ENCODE measurements around the gene ACOT7. TPM values are rescaled to one million over a fixed set of nuclear protein-coding genes. Genes with fewer than 3 reads are reported as not detected.

The ACOT7 gene
- total RNA-seq, 1 donor from 2014 or later, result 38.8 TPM

DNA sequence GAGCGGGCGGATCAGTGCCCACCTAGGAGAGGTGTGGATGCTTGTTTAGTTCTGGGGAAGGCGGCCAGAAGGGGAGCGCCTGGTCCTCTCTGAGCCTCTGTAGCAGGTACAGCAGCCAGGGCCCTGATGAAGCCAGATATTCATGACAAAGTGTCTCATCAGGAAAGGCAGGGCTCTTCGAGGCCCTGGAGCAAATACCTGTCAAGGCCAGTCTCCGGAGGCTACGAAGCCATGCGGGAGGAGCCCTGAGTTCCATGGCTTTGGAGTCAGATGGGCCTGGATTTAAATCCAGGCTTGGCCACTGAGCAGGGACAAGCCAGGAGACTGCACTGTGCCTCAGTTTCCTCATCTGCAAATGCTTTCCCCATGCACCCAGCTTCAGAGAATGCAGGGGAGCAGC is 107.3 kb downstream of the ACOT7 start:
- no peak for TF ChIP-seq POLR2A (IDR thresholded peaks at IDR 0.05)
- no peak for TF ChIP-seq POLR2AphosphoS5 (IDR thresholded peaks at IDR 0.05; ENCODE audit: insufficient read depth in 1 of 2, low read depth in 1 of 2)
- TF ChIP-seq, protein P1, sequence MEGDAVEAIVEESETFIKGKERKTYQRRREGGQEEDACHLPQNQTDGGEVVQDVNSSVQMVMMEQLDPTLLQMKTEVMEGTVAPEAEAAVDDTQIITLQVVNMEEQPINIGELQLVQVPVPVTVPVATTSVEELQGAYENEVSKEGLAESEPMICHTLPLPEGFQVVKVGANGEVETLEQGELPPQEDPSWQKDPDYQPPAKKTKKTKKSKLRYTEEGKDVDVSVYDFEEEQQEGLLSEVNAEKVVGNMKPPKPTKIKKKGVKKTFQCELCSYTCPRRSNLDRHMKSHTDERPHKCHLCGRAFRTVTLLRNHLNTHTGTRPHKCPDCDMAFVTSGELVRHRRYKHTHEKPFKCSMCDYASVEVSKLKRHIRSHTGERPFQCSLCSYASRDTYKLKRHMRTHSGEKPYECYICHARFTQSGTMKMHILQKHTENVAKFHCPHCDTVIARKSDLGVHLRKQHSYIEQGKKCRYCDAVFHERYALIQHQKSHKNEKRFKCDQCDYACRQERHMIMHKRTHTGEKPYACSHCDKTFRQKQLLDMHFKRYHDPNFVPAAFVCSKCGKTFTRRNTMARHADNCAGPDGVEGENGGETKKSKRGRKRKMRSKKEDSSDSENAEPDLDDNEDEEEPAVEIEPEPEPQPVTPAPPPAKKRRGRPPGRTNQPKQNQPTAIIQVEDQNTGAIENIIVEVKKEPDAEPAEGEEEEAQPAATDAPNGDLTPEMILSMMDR (IDR thresholded peaks at IDR 0.05), result no peak
- no peaks in the 10 kb centered on the region for H3K9me3 ChIP-seq
- H3K27ac ChIP-seq, result no peak overlapping the region
- no peaks in the 10 kb centered on the region for H3K36me3 ChIP-seq
- intact Hi-C loops (cut with DNase I), result no loop called here
- no peak overlapping the region for H3K4me3 ChIP-seq
- DNase-seq (ENCODE audit: extremely low spot score in 2 of 2), result no peak
- peaks cover 19% of the 10 kb centered on the region for H3K4me1 ChIP-seq
- H3K27me3 ChIP-seq, result no peaks in the 10 kb centered on the region

DNA sequence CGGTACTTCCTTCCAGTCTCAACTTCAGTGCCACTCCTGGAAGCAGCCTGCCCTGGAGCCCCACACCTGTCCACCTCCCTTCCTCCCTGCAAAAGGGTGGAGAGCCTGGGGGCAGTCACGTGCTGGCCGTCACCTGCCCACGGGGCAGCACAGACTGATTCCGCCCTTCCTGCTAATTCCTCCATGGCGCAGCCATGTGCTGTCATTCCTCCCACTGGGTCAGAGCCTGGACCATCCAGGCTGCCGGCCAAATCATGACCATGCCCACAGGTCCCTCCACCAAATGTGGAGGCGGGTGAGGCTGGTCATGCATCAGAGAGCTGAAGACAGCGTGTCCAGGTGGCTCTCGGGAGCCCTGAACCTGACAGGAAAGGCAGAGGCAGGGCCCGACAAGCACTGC is 108.2 kb downstream of the ACOT7 start:
- H3K27ac ChIP-seq, result no peak overlapping the region
- H3K27me3 ChIP-seq, result no peaks in the 10 kb centered on the region
- H3K9me3 ChIP-seq, result no peaks in the 10 kb centered on the region
- intact Hi-C loops (cut with DNase I), result no loop called here
- no peak overlapping the region for H3K4me3 ChIP-seq
- peaks cover 19% of the 10 kb centered on the region for H3K4me1 ChIP-seq
- no peak for DNase-seq (ENCODE audit: extremely low spot score in 2 of 2)
- no peaks in the 10 kb centered on the region for H3K36me3 ChIP-seq
- TF ChIP-seq POLR2AphosphoS5 (IDR thresholded peaks at IDR 0.05; ENCODE audit: insufficient read depth in 1 of 2, low read depth in 1 of 2) (no peak), POLR2A (IDR thresholded peaks at IDR 0.05) (no peak)
- TF ChIP-seq, protein P1 (IDR thresholded peaks at IDR 0.05), result no peak

DNA sequence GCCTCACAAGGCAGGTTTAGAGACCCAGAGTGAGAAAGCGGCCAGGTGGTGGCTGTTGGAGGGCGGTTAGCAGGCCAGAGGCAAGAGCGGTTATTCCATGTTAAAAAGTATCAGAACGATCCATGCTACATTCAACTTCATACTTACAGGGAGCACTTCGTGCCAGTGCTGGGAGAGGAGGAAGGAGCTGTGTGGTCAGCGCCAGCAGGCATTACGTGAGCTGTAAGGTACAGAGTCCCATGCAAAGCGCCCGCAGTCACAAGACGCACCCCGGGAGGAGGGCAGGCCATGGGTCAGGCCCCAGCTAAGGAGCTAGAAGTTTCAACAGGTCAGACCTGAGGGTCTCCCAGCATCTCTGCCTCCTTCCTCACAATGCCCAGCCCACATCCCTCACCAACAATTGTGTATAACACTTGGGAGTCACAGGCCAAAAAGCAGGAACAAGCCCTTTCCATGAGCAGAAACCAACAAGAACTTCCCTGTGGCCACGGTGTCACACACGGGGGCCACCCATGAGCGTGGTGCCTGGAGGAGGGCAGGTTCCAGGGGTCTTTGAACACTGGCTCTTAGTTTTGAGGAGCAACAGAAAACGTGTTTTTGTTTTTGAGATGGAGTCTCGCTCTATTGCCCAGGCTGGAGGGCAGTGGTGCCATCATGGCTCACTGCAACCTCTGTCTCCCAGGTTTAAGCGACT is 110.8 kb downstream of the ACOT7 start:
- Histone ChIP-seq H3K36me3 (no peaks in the 10 kb centered on the region), H3K27ac (no peak overlapping the region), H3K4me1 (peaks cover under 1% of the 10 kb centered on the region), H3K27me3 (no peaks in the 10 kb centered on the region), H3K9me3 (no peaks in the 10 kb centered on the region), H3K4me3 (no peak overlapping the region)
- DNase-seq (ENCODE audit: extremely low spot score in 2 of 2), result no peak
- intact Hi-C loops (cut with DNase I), result no loop called here
- TF ChIP-seq POLR2A (IDR thresholded peaks at IDR 0.05) (no peak), POLR2AphosphoS5 (IDR thresholded peaks at IDR 0.05; ENCODE audit: insufficient read depth in 1 of 2, low read depth in 1 of 2) (no peak)
- TF ChIP-seq, protein P1 (IDR thresholded peaks at IDR 0.05), result no peak

DNA sequence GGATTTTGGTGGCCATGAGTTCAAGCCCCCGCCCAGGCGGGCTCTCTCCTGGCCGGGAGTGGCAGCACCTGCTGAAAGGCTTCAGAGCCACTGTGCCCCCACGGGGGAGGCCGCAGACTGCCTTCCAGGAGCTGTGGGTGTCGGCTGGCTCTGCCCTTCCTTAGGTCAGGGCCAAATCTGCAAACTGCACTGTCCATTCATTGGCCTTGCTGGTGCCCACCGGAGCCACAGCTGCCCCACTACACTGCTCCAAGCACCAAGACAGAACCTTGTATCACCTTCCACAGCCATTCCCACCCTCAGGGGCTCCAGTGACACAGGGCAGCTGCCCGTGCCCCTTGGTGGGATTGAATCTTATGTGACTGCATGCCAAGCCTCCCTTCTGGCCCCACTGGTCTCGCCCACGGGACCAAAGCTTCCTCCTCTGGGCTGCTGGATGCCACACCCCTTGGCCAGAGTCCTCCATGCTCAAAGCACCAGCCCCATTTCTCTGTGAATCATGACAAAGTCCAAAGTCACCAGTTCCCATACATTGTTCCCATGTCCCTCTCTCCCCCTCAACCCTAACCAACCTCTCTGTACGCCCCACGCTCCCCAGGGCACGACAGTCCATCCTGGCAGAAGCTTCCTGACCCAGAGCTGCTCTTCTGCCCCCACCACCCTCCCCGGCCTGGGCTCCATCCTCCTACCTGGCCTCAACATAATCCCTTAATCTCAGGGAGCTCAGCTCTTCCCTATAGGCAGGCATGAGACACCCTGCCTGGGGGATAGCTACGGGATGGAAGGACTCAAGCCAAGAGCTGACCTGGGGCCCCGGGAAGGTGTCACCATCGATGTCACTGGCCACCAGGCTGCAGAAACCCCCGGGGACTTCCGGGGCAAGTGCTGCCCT is 111.8 kb downstream of the ACOT7 start:
- Histone ChIP-seq H3K36me3 (no peaks in the 10 kb centered on the region), H3K9me3 (no peaks in the 10 kb centered on the region), H3K4me3 (no peak overlapping the region), H3K27me3 (no peaks in the 10 kb centered on the region), H3K4me1 (peaks cover 3% of the 10 kb centered on the region), H3K27ac (no peak overlapping the region)
- TF ChIP-seq, protein P1 (IDR thresholded peaks at IDR 0.05), result no peak
- no peak for TF ChIP-seq POLR2AphosphoS5 (IDR thresholded peaks at IDR 0.05; ENCODE audit: insufficient read depth in 1 of 2, low read depth in 1 of 2)
- no peak for TF ChIP-seq POLR2A (IDR thresholded peaks at IDR 0.05)
- intact Hi-C loops (cut with DNase I), result no loop called here
- DNase-seq (ENCODE audit: extremely low spot score in 2 of 2), result no peak
